ENCODE results near the gene NMNAT2. TPM values are rescaled to one million over a fixed set of nuclear protein-coding genes. Genes with fewer than 3 reads are reported as not detected.

The NMNAT2 gene
- total RNA-seq, 1 experiment from 2014 or later: 0.39 TPM

DNA sequence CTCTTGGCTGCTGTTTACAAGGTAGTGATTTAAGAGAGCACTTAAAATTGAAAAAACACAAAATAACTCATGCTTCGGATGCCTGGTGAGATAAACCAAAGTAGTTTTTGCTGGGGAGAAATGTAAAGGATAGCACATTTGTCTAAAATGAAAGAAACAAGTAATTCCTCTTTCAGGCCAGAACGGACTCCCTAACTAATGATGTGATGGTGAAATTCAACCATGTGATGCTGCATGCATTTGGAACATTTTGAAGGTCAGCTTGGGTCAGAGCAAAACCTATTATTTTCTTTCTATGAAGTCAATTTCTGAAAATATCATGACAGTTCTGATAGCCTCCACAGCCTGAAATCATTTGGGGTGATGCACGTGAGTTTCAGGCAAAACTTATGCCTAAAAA, 27.6 kb downstream of the NMNAT2 start:
- ATAC-seq: no peak
- in situ Hi-C loops (cut with HindIII; ENCODE audit: low pct_unique_long_range_greater_than_20kb, low sequenced_read_pairs) (no loop called here), intact Hi-C loops (cut with micrococcal nuclease; ENCODE audit: unreplicated experiment) (no loop called here)
- BruUV-seq (replicated peaks): no TSS peak
- no peak for DNase-seq (ENCODE audit: low read depth, low spot score)
- CTCF ChIA-PET: no interaction called here
- no peak overlapping the region for H3K27ac ChIP-seq (ENCODE audit: low read length)
- H3K36me3 ChIP-seq (ENCODE audit: control insufficient read depth, insufficient read depth, low read length): no peaks in the 10 kb centered on the region
- H3K27me3 ChIP-seq (ENCODE audit: control insufficient read depth, insufficient read depth, low read length): peaks cover 10% of the 10 kb centered on the region
- no peaks in the 10 kb centered on the region for H3K9me3 ChIP-seq (ENCODE audit: control insufficient read depth, insufficient read depth, low read depth, low read length)
- POLR2A ChIA-PET: no interaction called here
- no peaks in the 10 kb centered on the region for H3K4me1 ChIP-seq (ENCODE audit: control insufficient read depth, insufficient read depth, low read length)
- H3K4me3 ChIP-seq (ENCODE audit: low read depth in 2 of 2, low read length in 2 of 2): no peak overlapping the region
- TF ChIP-seq SIN3A (IDR thresholded peaks at IDR 0.05; ENCODE audit: borderline replicate concordance, insufficient read depth, low read depth, low read length) (no peak), POLR2AphosphoS5 (IDR thresholded peaks at IDR 0.05; ENCODE audit: low read depth, low read length) (no peak), TCF7L2 (IDR thresholded peaks at IDR 0.05; ENCODE audit: low read depth, low read length) (no peak)
- TF ChIP-seq, protein P1, sequence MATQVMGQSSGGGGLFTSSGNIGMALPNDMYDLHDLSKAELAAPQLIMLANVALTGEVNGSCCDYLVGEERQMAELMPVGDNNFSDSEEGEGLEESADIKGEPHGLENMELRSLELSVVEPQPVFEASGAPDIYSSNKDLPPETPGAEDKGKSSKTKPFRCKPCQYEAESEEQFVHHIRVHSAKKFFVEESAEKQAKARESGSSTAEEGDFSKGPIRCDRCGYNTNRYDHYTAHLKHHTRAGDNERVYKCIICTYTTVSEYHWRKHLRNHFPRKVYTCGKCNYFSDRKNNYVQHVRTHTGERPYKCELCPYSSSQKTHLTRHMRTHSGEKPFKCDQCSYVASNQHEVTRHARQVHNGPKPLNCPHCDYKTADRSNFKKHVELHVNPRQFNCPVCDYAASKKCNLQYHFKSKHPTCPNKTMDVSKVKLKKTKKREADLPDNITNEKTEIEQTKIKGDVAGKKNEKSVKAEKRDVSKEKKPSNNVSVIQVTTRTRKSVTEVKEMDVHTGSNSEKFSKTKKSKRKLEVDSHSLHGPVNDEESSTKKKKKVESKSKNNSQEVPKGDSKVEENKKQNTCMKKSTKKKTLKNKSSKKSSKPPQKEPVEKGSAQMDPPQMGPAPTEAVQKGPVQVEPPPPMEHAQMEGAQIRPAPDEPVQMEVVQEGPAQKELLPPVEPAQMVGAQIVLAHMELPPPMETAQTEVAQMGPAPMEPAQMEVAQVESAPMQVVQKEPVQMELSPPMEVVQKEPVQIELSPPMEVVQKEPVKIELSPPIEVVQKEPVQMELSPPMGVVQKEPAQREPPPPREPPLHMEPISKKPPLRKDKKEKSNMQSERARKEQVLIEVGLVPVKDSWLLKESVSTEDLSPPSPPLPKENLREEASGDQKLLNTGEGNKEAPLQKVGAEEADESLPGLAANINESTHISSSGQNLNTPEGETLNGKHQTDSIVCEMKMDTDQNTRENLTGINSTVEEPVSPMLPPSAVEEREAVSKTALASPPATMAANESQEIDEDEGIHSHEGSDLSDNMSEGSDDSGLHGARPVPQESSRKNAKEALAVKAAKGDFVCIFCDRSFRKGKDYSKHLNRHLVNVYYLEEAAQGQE (IDR thresholded peaks at IDR 0.05; ENCODE audit: insufficient read depth in 1 of 2, low read depth in 2 of 2, low read length in 1 of 2): no peak
- TF ChIP-seq, protein P2, sequence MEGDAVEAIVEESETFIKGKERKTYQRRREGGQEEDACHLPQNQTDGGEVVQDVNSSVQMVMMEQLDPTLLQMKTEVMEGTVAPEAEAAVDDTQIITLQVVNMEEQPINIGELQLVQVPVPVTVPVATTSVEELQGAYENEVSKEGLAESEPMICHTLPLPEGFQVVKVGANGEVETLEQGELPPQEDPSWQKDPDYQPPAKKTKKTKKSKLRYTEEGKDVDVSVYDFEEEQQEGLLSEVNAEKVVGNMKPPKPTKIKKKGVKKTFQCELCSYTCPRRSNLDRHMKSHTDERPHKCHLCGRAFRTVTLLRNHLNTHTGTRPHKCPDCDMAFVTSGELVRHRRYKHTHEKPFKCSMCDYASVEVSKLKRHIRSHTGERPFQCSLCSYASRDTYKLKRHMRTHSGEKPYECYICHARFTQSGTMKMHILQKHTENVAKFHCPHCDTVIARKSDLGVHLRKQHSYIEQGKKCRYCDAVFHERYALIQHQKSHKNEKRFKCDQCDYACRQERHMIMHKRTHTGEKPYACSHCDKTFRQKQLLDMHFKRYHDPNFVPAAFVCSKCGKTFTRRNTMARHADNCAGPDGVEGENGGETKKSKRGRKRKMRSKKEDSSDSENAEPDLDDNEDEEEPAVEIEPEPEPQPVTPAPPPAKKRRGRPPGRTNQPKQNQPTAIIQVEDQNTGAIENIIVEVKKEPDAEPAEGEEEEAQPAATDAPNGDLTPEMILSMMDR (IDR thresholded peaks at IDR 0.05): no peak

DNA sequence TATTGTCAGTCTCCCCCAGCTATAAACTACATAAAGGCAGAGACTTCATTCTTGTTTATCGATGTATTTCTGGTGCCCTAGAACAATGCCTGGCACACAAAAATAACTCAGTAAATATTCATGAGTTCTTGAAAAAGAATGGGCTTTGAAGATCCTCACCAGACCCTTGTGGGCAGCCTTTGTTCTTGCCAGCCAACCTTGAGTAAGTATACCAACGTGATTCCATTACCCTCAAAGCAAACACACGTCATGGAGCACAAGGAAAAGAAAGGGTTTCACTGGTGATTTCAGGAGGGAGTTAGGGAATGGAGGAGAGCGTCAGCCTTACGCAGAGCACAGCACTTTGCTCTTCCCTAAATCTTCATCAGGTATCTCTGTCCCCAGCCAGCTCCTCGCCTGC, 29.4 kb downstream of the NMNAT2 start:
- Histone ChIP-seq H3K36me3 (ENCODE audit: control insufficient read depth, insufficient read depth, low read length) (no peaks in the 10 kb centered on the region), H3K9me3 (ENCODE audit: control insufficient read depth, insufficient read depth, low read depth, low read length) (no peaks in the 10 kb centered on the region), H3K27me3 (ENCODE audit: control insufficient read depth, insufficient read depth, low read length) (peaks cover 7% of the 10 kb centered on the region), H3K4me3 (ENCODE audit: low read depth in 2 of 2, low read length in 2 of 2) (no peak overlapping the region), H3K27ac (ENCODE audit: low read length) (no peak overlapping the region), H3K4me1 (ENCODE audit: control insufficient read depth, insufficient read depth, low read length) (no peaks in the 10 kb centered on the region)
- TF ChIP-seq POLR2AphosphoS5 (IDR thresholded peaks at IDR 0.05; ENCODE audit: low read depth, low read length) (no peak), SIN3A (IDR thresholded peaks at IDR 0.05; ENCODE audit: borderline replicate concordance, insufficient read depth, low read depth, low read length) (no peak)
- TF ChIP-seq, protein P2 (IDR thresholded peaks at IDR 0.05): no peak
- TF ChIP-seq, protein P1 (IDR thresholded peaks at IDR 0.05; ENCODE audit: insufficient read depth in 1 of 2, low read depth in 2 of 2, low read length in 1 of 2): no peak
- CTCF ChIA-PET: no interaction called here
- POLR2A ChIA-PET: no interaction called here
- no TSS peak for BruUV-seq (replicated peaks)
- in situ Hi-C loops (cut with HindIII; ENCODE audit: low pct_unique_long_range_greater_than_20kb, low sequenced_read_pairs) (no loop called here), intact Hi-C loops (cut with micrococcal nuclease; ENCODE audit: unreplicated experiment) (no loop called here)
- no peak for ATAC-seq
- no peak for DNase-seq (ENCODE audit: low read depth, low spot score)

All from Panc1 (cell line).